Measurements from ENCODE around the gene TBC1D10B.
"Not testable (repeated sequence)": the region's sequence is repeated elsewhere in the genome, so short reads cannot be mapped to it uniquely, and the experiment has no call there.

The TBC1D10B gene

DNA sequence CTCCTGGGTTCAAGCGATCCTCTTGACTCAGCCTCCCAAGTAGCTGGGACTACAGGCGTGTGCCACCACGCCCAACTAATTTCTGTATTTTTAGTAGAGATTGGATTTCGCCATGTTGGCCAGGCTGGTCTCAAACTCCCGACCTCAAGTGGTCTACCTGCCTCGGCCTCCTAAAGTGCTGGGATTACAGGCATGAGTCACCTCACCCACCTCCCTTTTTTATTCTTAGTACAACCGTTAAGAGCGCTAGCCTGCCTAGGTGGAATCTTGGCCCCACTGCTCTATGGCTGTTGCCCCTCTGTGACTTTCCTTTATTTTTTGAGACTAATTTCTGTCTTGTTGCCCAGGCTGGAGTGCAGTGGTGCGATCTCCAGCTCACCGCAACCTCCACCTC is 32.3 kb downstream of the TBC1D10B start:
- not testable (repeated sequence) for DNase-seq (ENCODE audit: low read depth in 4 of 4, low spot score in 1 of 4)

DNA sequence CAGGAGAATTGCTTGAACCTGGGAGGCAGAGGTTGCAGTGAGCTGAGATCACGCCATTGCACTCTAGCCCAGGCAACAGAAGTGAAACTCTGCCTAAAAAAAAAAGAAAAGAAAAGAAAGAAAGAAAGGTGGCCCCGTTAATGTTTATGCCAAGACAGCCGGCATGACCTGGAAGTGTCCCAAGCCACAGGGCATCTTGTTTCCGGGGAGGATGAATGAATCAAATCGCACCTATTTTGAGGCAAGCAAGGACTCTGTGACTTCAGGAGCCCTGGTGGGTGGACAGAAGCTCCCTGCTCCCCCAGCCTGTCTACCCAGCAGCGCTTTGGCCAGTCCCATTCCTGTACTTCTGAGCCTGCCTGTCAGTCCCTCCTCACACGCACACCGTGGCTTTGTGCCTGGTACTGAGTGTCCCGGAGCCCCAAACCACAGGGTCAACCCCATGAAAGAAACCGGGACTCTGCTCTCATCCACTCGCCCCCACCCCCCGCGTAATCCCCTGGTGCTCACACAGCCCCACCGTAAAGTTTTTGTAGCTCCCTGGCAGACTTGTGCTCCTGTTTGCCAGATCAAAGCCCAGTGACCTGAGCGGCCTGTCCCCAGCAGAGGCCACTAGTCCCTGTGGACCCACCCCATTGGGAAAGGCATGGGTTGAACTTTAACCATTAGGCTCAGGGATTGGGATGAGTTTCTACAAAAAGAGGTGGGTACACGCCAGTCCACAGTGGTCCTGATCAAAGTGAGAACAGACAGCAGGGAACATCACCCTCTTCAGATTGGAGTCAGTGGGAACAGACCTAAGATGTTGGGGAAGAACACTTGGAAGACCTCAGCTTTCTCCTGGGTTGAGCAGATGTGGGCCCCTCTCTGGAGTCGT is 34.5 kb downstream of the TBC1D10B start:
- DNase-seq (ENCODE audit: low read depth in 4 of 4, low spot score in 1 of 4): no peak

DNA sequence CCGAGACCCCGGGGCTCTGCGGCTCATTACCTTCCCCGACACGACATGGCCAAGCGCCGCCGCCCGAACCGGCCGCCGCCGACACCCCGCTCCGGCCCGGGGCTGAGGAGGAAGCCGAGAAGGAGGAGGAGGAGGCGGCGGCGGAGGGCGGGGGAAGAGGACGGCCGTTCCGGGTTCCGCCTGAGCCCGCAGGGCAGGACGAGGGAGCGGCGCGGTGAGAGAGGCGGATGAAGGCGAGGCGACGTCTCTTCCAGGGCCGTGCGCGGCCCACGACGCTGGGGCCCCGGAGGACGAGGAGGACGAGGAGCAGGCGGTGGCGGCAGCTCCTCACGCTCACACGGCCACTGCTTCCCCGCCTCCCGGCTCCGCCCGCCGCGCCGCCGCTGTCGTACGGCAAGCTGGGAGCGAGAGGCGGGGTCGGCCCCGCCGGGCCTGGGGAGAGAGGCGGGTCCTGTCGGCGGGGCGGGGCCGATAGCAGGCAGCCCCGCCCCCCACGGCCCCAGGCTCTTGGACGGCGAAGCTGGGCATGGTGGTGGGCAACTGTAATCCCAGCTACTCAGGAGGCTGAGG is 35.2 kb downstream of the TBC1D10B start:
- DNase-seq (ENCODE audit: low read depth in 4 of 4, low spot score in 1 of 4): peak; percentile 58 to 79 (median 66)

DNA sequence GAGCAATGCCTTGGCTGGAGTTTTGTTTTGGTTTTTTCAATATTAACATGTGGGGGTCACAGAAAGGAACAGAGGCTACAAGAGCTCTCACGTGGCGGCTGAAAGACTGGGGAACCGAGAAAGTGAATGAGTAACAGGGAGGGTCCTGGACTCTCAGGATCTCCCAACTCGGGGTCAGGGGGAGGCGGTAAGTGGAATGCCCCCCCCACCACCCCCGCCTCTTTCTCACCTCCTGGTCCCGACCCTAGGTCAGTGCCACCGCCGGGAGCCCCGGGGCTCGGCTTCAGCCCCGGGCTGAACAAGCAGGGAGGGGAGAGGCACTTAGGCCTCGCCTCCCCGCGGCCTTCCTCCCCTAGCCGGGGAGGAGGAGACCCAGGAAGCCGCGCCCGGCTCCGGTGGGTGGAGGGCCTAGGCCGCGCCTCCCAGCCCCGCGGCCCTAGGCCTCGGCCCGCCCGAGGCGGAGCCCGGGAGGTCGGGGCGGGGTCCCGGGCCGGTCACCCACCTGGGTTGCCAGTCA is 35.8 kb downstream of the TBC1D10B start:
- DNase-seq (ENCODE audit: low read depth in 4 of 4, low spot score in 1 of 4): peak; percentile 50 to 78 (median 64)

- DNase-seq (ENCODE audit: low read depth in 4 of 4, low spot score in 1 of 4): not testable (repeated sequence)
Observed at GRCh38 chr16:30324220-30324619, 46.1 kb downstream of the TBC1D10B start.

DNA sequence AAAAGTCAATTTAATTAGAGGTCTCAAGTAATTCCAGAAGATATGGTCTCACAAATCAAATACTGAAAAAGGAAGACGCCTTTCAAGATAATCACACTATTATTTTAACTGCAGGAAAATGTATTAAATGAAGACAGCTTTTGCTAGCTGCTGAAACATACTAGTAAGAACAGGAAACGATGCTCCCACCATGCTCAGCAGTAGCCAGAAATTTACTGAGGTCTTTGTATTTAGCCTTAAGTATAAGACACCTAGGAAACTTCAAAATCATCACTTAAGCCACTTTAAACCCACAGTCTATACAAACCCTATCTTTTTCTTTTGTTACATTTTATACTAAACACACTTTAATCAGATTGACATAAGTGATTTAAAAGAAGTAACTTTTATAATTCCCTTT is 51.6 kb downstream of the TBC1D10B start:
- DNase-seq (ENCODE audit: low read depth in 4 of 4, low spot score in 1 of 4): not testable (repeated sequence)

- DNase-seq (ENCODE audit: low read depth in 4 of 4, low spot score in 1 of 4): not testable (repeated sequence)
Observed at GRCh38 chr16:30310937-30311336, 59.4 kb downstream of the TBC1D10B start.

- not testable (repeated sequence) for DNase-seq (ENCODE audit: low read depth in 4 of 4, low spot score in 1 of 4)
Observed at GRCh38 chr16:30309255-30309654, 61.0 kb downstream of the TBC1D10B start.
